ENCODE results near the gene NME7. TPM values are rescaled to one million over a fixed set of nuclear protein-coding genes. Genes with fewer than 3 reads are reported as not detected.

The NME7 gene
- total RNA-seq, 1 experiment from 2014 or later = 13.2 TPM

- Histone ChIP-seq H2AFZ (ENCODE audit: low read length) (no peak overlapping the region), H4K20me1 (ENCODE audit: control insufficient read depth, insufficient read depth, insufficient read length) (no peaks in the 10 kb centered on the region), H3K4me2 (ENCODE audit: insufficient read depth, insufficient read length, low read length) (peak overlapping the region; percentile 98), H2BK20ac (ENCODE audit: low read depth, low read length, poor library complexity, severe bottlenecking) (no peak overlapping the region), H3K4me1 (ENCODE audit: insufficient read depth, low read length) (peaks cover 19% of the 10 kb centered on the region; the same call in 1 of the 2 replicates), H3K27me3 (ENCODE audit: insufficient read depth, low read length) (no peaks in the 10 kb centered on the region), H3K9ac (ENCODE audit: extremely low read depth, insufficient read length, low read length) (no peak overlapping the region), H3K4ac (ENCODE audit: low read depth, low read length) (no peak overlapping the region), H4K8ac (replicated peaks; ENCODE audit: insufficient read length, low read depth, low read length) (no peak overlapping the region), H2BK120ac (ENCODE audit: low read depth, low read length, poor library complexity, severe bottlenecking) (no peak overlapping the region), H2BK15ac (ENCODE audit: low read depth, low read length) (no peak overlapping the region), H3K27ac (ENCODE audit: insufficient read length, low read depth, low read length) (no peak overlapping the region), H3K9me3 (ENCODE audit: control insufficient read depth, low read depth, low read length) (no peaks in the 10 kb centered on the region), H3K23me2 (ENCODE audit: insufficient read length, low read depth, low read length, poor library complexity, severe bottlenecking) (peaks cover 11% of the 10 kb centered on the region), H2BK12ac (ENCODE audit: insufficient read length, low read depth, low read length) (no peak overlapping the region), H2AK5ac (ENCODE audit: insufficient read length, low read length) (no peak overlapping the region), H4K91ac (ENCODE audit: insufficient read length, low read depth, low read length) (no peak overlapping the region), H3K56ac (ENCODE audit: insufficient read length, low read depth, low read length) (no peak overlapping the region), H2BK5ac (ENCODE audit: insufficient read length, low read length) (no peak overlapping the region), H3K79me2 (ENCODE audit: insufficient read depth, low read length) (peaks cover 29% of the 10 kb centered on the region; the same call in 1 of the 2 replicates), H4K5ac (ENCODE audit: insufficient read length, low read depth, low read length) (no peak overlapping the region), H3K18ac (ENCODE audit: insufficient read length, low read depth, low read length) (no peak overlapping the region), H3K23ac (ENCODE audit: insufficient read length, low read depth, low read length) (no peak overlapping the region), H3K79me1 (ENCODE audit: insufficient read depth, low read depth, low read length, poor library complexity, severe bottlenecking) (no peaks in the 10 kb centered on the region), H3K14ac (ENCODE audit: insufficient read depth, low read length) (no peak overlapping the region), H3T11ph (ENCODE audit: low read length) (no peak overlapping the region)
- H3K27me3 Mint-ChIP-seq (ENCODE audit: low read depth) = no peaks in the 10 kb centered on the region; the same call in none of the 2 replicates
- H3K27ac Mint-ChIP-seq = peak overlapping the region in 2 of 3 experiments; percentile 61 to 77; a peak in 2 of 7 replicates
- peaks cover 19 to 33% (median 30%) of the 10 kb centered on the region in 3 experiments for H3K36me3 Mint-ChIP-seq (ENCODE audit: insufficient read depth in 1 of 3, low read depth in 3 of 3)
- H3K9me3 Mint-ChIP-seq = no peaks in the 10 kb centered on the region; a peak in 1 of 5 replicates
- no peak for DNase-seq
- TF ChIP-seq CTCF (conservative IDR thresholded peaks at IDR 0.05) = peak; percentile 35; the same call in 2 of the 3 replicates
- WGBS (ENCODE audit: extremely low coverage, insufficient read length, low lambda C conversion rate) = no CpG with 5 or more reads among the region's 10 CpGs
- peaks cover 59 to 65% of the 10 kb centered on the region in 2 experiments for H3K4me1 Mint-ChIP-seq
- peak overlapping the region; percentile 80 to 93; a peak in 3 of 5 replicates for H3K4me3 Mint-ChIP-seq
These were observed 258.6 kb downstream of the NME7 start for GRCh38 chr1:169108863-169109560.

Measured in H9 (cell line).